Lower lobe of right lung (tissue), 2 donors: Measurements from ENCODE around the gene RGP1. TPM values are rescaled to one million over a fixed set of nuclear protein-coding genes. Genes with fewer than 3 reads are reported as not detected.

Source experiments
- ATAC-seq, 2 donors: fragments of 200-7000 bp; cut with Tn5 transposase; one replicate each; pipeline ENCODE4 v1.9.1; 2020 to 2022; ENCODE audit warnings: mild to moderate bottlenecking in 2 of 2, moderate library complexity in 2 of 2
- DNase-seq: peaks from one replicate; pipeline ENCODE4 v3.0.0-alpha.2; 2020
- H3K27ac ChIP-seq: fragments of 200-600 bp; one replicate; pipeline ENCODE4 v1.8.0; 2022
- H3K27me3 ChIP-seq: fragments of 200-600 bp; one replicate; pipeline ENCODE4 v1.8.0; 2022; ENCODE audit warnings: low read depth
- H3K36me3 ChIP-seq: fragments of 200-600 bp; one replicate; pipeline ENCODE4 v1.8.0; 2022; ENCODE audit warnings: mild to moderate bottlenecking
- H3K4me1 ChIP-seq: fragments of 200-600 bp; one replicate; pipeline ENCODE4 v1.8.0; 2022
- H3K4me3 ChIP-seq: fragments of 200-600 bp; one replicate; pipeline ENCODE4 v1.8.0; 2022; ENCODE audit warnings: mild to moderate bottlenecking
- H3K9me3 ChIP-seq: fragments of 200-600 bp; one replicate; pipeline ENCODE4 v1.8.0; 2022
- intact Hi-C: fragments of 100-400 bp; cut with DNase I; formaldehyde crosslinking; loops from one replicate; pipeline ENCODE4 v1.11.0; 2022
- total RNA-seq: library from RNA; stranded (reverse); fragmentation: NEBNext Ultra II Directional; extraction: Animal tissue kit (Norgen Biotek cat#: 25700); gene quantifications from one replicate; pipeline ENCODE4 v1.2.1, GENCODE V29; 2021
- TF ChIP-seq, protein P1 (sequence below): fragments of 200-600 bp; IDR thresholded peaks from one replicate; pipeline ENCODE4 v1.8.0; 2022; ENCODE audit warnings: antibody characterized with exemption, mild to moderate bottlenecking
- donor health status: DM: no; HTN: yes; CAD: no; lungs with severe emphysema.

Gene RGP1
- total RNA-seq, 1 donor from 2014 or later: 29.6 TPM

DNA sequence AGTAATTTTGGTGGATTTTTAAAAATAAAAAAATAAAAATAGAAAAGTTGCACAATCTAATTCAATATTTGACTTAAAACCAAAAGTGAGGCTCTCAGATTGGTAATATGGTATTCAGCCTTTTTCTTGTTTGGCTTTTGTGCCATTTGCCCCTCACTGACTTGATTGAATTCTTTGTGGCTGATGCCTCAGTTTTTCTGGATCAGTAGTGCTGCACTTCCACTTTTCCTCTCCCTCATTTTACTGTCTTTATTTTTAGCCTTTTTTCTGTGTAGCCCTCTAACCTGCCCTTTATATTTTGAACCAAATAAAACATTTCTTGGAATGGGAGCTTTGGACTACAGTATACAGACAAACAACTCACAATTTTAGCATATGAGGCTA is 8.8 kb downstream of the RGP1 start:
- peaks cover 19% of the 10 kb centered on the region for H3K36me3 ChIP-seq
- H3K27ac ChIP-seq: peak overlapping the region; percentile 93
- DNase-seq (no peak), ATAC-seq (no peak)
- intact Hi-C loops: no loop called here
- peaks cover 43% of the 10 kb centered on the region for H3K4me1 ChIP-seq
- TF ChIP-seq, protein P1, sequence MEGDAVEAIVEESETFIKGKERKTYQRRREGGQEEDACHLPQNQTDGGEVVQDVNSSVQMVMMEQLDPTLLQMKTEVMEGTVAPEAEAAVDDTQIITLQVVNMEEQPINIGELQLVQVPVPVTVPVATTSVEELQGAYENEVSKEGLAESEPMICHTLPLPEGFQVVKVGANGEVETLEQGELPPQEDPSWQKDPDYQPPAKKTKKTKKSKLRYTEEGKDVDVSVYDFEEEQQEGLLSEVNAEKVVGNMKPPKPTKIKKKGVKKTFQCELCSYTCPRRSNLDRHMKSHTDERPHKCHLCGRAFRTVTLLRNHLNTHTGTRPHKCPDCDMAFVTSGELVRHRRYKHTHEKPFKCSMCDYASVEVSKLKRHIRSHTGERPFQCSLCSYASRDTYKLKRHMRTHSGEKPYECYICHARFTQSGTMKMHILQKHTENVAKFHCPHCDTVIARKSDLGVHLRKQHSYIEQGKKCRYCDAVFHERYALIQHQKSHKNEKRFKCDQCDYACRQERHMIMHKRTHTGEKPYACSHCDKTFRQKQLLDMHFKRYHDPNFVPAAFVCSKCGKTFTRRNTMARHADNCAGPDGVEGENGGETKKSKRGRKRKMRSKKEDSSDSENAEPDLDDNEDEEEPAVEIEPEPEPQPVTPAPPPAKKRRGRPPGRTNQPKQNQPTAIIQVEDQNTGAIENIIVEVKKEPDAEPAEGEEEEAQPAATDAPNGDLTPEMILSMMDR: no peak
- H3K9me3 ChIP-seq: no peaks in the 10 kb centered on the region
- H3K4me3 ChIP-seq: peak overlapping the region; percentile 68
- H3K27me3 ChIP-seq: no peaks in the 10 kb centered on the region

DNA sequence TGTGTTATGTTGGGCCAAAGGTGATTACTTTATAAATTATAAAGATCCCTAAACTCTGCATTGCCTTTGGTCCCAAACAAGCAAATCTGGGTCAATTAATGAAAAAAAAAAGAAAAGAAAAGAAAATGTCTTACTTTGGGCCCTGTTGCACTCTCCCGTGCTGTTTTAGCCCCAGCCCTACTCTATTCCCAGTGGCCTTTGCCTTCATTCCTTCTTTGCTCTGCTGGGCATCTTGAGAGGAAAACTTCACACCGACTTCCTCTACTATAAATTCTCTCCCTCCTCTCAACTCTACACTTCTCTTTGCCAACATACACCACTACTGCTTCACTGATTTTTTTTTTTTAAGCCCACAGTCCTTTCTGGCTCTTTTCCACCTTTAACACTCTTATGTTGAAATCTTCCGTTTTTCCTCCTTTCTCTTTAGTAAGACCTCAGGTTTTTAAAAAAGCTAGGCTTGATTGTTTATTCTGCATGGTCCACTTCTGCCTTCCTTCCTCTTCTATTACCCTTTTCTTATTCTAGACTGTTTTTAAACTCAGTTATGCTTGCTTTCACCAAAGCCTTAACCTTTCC is 9.5 kb downstream of the RGP1 start:
- Histone ChIP-seq H3K4me3 (no peak overlapping the region), H3K4me1 (peaks cover 43% of the 10 kb centered on the region), H3K36me3 (peaks cover 12% of the 10 kb centered on the region), H3K9me3 (no peaks in the 10 kb centered on the region), H3K27me3 (no peaks in the 10 kb centered on the region), H3K27ac (peak overlapping the region; percentile 93)
- peak in 1 of 2 donors; percentile 10 for ATAC-seq
- TF ChIP-seq, protein P1: no peak
- intact Hi-C loops: no loop called here
- DNase-seq: no peak

DNA sequence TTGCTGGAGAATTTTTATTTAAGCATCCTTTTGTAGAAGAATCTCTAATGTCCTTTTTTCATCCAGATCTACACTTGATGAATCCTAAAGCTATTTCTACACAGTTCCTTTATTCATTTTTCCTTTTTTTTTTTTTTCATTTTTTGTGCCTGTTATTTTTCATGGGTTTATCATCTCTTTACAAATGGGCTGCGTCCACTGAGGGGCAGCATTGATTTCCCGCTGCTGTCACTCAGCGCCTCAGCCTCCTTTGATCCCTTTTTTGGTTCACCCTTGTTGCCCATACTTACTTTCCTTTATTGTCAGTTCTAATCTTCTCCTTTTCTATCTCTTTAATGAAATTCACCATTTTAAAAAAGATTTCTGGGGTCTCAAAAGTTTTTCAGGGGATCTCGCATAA is 10.7 kb downstream of the RGP1 start:
- ATAC-seq (no peak), DNase-seq (no peak)
- TF ChIP-seq, protein P1: no peak
- H3K4me3 ChIP-seq: no peak overlapping the region
- H3K4me1 ChIP-seq: peaks cover 43% of the 10 kb centered on the region
- intact Hi-C loops: no loop called here
- no peaks in the 10 kb centered on the region for H3K27me3 ChIP-seq
- no peaks in the 10 kb centered on the region for H3K9me3 ChIP-seq
- H3K27ac ChIP-seq: no peak overlapping the region
- no peaks in the 10 kb centered on the region for H3K36me3 ChIP-seq

DNA sequence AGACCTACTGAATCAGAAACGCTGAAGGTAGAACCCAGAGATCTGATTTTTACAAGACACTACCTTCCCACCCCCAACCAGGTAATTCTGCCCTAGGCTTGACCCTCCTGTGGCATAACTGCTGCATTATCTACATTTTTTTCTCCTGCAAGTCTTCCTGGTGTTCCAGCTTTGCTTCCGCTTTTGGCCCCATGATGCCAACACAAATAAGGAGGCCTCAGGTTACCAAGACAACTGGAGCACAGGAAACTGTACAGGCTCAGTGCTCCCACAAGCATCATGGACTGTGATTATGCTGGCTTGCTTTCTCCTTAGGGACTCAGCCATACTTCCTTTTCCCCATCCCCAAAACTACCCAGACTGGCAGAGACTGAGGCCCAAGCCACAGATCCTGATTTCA is 11.6 kb downstream of the RGP1 start:
- no peaks in the 10 kb centered on the region for H3K9me3 ChIP-seq
- TF ChIP-seq, protein P1: no peak
- no peaks in the 10 kb centered on the region for H3K36me3 ChIP-seq
- DNase-seq (no peak), ATAC-seq (no peak)
- H3K27me3 ChIP-seq: no peaks in the 10 kb centered on the region
- intact Hi-C loops: no loop called here
- no peak overlapping the region for H3K4me3 ChIP-seq
- H3K27ac ChIP-seq: peak overlapping the region; percentile 33
- peaks cover 43% of the 10 kb centered on the region for H3K4me1 ChIP-seq

DNA sequence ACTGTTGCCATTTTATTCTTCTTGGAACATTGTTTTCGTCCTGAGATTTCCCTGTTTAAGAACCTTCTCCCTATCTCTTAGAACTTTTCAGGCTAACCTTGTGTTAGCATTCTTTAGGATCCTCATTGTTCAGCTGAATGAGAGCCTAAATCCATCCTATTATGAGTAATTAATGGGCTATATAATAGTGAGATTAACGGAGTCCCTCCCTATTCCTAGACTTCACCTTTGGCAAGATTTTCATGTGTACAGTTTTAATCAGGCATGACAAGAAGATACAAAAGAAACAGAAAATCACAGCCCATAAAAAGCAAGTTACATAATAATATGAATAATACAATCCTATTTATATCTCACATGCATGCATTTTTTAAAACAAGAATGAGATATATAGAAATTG is 14.1 kb downstream of the RGP1 start:
- intact Hi-C loops: no loop called here
- Histone ChIP-seq H3K4me3 (no peak overlapping the region), H3K36me3 (no peaks in the 10 kb centered on the region), H3K27me3 (no peaks in the 10 kb centered on the region), H3K9me3 (no peaks in the 10 kb centered on the region), H3K27ac (peak overlapping the region; percentile 9), H3K4me1 (peaks cover 19% of the 10 kb centered on the region)
- TF ChIP-seq, protein P1: no peak
- DNase-seq (no peak), ATAC-seq (no peak)
